Esophagus muscularis mucosa (tissue), 4 donors: ENCODE measurements around the gene FAM240A. TPM values are rescaled to one million over a fixed set of nuclear protein-coding genes. Genes with fewer than 3 reads are reported as not detected.

Experiments used
- DNase-seq: peaks from one replicate; pipeline ENCODE4 v3.0.0-alpha.2; 2017; ENCODE audit errors: extremely low spot score
- H3K27ac ChIP-seq, 4 donors: fragments of 200-600 bp; sonication (generic); replicated peaks in 1 of 4; 1 replicate in 3 of 4; 2 replicates in 1 of 4; pipeline ENCODE4 v1.5.1; 2016 to 2019; ENCODE audit warnings: mild to moderate bottlenecking in 1 of 4
- H3K27me3 ChIP-seq, 4 donors: fragments of 200-600 bp; sonication (generic); one replicate each; pipeline versions ENCODE4 v1.5.1 to v1.6.0; 2016 to 2019
- H3K36me3 ChIP-seq, 4 donors: fragments of 200-600 bp; sonication (generic); one replicate each; pipeline ENCODE4 v1.5.1; 2016 to 2019
- H3K4me1 ChIP-seq, 4 donors: fragments of 200-600 bp; sonication (generic); one replicate each; pipeline ENCODE4 v1.5.1; 2016 to 2019
- H3K4me3 ChIP-seq, 4 donors: fragments of 200-600 bp; sonication (generic); 1 replicate in 2 of 4; 2 replicates in 2 of 4; pipeline ENCODE4 v1.5.1; 2016 to 2019; ENCODE audit warnings: mild to moderate bottlenecking in 4 of 4, moderate library complexity in 1 of 4
- H3K9me3 ChIP-seq, 4 donors: fragments of 200-600 bp; sonication (generic); 1 replicate in 3 of 4; 2 replicates in 1 of 4; pipeline ENCODE4 v1.5.1; 2016 to 2019
- EP300 ChIP-seq: sonication (generic); formaldehyde crosslinking; IDR thresholded peaks from one replicate; pipeline ENCODE4 v1.6.1; 2017; ENCODE audit warnings: antibody characterized with exemption
- POLR2A ChIP-seq: fragments of 450-650 bp; IDR thresholded peaks from one replicate; pipeline ENCODE4 v1.6.1; 2017; ENCODE audit warnings: antibody characterized with exemption, moderate library complexity, mild to moderate bottlenecking, low read depth
- POLR2AphosphoS5 ChIP-seq, 2 donors: sonication (generic); formaldehyde crosslinking; IDR thresholded peaks; one replicate each; pipeline ENCODE4 v1.6.1; 2017; ENCODE audit warnings: antibody characterized with exemption in 2 of 2
- WGBS: methylation state at CpG from one replicate; pipeline ENCODE4 v1.1.5; 2018; 5-methylcytosine and 5-hydroxymethylcytosine counted together
- intact Hi-C: fragments of 100-400 bp; cut with DNase I; formaldehyde crosslinking; loops from one replicate; pipeline ENCODE4 v1.15.1; 2023
- total RNA-seq, 4 donors: library from RNA; depleted of rRNA; stranded (reverse); fragments of >200 nt; gene quantifications; one replicate each; pipeline versions ENCODE4 v1.1.0 to v1.2.1, GENCODE V29; 2016
- TF ChIP-seq, protein P1 (sequence below), 3 experiments: fragments of 200-600 bp in 2 of 3; fragments of 450-650 bp in 1 of 3; sonication (generic) in 2 of 3; IDR thresholded peaks; one replicate each; pipeline ENCODE4 v1.5.1; 2017 to 2019; ENCODE audit warnings: antibody characterized with exemption in 3 of 3, mild to moderate bottlenecking in 2 of 3, moderate library complexity in 1 of 3

Gene FAM240A
- total RNA-seq, 4 donors from 2014 or later: not detected

DNA sequence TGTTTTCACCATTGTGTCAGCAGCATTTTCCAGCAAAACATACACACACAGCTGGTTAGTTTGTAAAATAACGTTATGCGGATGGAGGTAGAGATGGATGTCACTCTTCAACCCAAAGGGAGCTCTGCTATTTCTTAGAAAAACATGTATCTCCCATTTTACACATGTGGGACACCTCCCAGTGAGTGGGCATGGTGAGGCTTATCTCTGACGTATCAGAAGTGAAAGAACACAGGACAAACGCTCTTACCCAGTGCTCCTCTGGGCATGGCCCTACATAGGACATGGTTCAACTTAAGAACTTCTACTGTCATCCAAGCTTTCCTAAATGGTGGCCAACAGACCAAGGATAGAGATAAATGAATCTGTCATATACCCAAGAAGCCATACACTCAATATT, 2.1 kb downstream of the FAM240A start:
- intact Hi-C loops: no loop called here
- no peaks in the 10 kb centered on the region for H3K9me3 ChIP-seq
- H3K27ac ChIP-seq: no peak overlapping the region
- no peaks in the 10 kb centered on the region for H3K36me3 ChIP-seq
- H3K27me3 ChIP-seq: peaks cover 0 to 27% (median 0%) of the 10 kb centered on the region in 4 donors
- H3K4me1 ChIP-seq: no peaks in the 10 kb centered on the region
- WGBS: 83% methylated on average over 4 of the region's 4 CpGs
- no peak overlapping the region for H3K4me3 ChIP-seq
- TF ChIP-seq, protein P1, sequence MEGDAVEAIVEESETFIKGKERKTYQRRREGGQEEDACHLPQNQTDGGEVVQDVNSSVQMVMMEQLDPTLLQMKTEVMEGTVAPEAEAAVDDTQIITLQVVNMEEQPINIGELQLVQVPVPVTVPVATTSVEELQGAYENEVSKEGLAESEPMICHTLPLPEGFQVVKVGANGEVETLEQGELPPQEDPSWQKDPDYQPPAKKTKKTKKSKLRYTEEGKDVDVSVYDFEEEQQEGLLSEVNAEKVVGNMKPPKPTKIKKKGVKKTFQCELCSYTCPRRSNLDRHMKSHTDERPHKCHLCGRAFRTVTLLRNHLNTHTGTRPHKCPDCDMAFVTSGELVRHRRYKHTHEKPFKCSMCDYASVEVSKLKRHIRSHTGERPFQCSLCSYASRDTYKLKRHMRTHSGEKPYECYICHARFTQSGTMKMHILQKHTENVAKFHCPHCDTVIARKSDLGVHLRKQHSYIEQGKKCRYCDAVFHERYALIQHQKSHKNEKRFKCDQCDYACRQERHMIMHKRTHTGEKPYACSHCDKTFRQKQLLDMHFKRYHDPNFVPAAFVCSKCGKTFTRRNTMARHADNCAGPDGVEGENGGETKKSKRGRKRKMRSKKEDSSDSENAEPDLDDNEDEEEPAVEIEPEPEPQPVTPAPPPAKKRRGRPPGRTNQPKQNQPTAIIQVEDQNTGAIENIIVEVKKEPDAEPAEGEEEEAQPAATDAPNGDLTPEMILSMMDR (IDR thresholded peaks at IDR 0.05): no peak
- TF ChIP-seq EP300 (no peak), POLR2AphosphoS5 (IDR thresholded peaks at IDR 0.05) (no peak)
- DNase-seq: no peak

DNA sequence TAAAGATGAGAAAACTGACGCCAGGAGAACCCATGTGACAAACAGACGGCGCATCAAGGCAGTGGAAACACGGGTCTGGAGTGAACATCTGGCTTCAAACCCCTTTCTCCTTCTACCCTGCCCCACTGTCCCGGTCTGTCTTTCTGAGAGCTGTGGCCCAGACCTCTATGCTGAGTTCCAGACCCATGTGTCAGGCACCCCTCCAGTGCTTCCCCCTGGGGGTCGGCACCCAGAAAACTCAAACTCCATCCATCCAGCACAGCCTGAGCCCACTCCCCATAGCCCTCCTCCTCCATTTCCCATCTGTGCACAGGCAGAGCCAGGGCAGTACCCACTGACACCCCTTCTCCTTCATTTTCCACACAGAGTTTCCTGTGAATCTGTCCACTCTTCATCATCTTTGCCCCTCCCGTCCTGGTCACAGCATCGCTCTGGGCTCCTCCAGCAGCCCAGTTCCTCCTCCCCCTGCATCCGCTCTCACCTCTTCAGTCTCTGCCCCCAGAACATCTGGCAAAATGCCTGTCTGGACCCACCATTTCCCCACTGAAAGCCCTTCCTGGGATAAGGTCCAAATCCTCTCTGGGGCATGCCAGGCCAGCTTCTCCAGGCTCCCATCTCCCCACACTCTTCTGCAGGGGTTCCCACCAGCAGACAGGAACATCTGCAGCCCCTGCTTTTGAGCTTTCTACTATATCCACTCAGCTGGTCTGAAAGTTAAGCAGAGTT, 2.9 kb downstream of the FAM240A start:
- 79% methylated on average over 9 of the region's 9 CpGs for WGBS
- peaks cover 0 to 27% (median 0%) of the 10 kb centered on the region in 4 donors for H3K27me3 ChIP-seq

DNA sequence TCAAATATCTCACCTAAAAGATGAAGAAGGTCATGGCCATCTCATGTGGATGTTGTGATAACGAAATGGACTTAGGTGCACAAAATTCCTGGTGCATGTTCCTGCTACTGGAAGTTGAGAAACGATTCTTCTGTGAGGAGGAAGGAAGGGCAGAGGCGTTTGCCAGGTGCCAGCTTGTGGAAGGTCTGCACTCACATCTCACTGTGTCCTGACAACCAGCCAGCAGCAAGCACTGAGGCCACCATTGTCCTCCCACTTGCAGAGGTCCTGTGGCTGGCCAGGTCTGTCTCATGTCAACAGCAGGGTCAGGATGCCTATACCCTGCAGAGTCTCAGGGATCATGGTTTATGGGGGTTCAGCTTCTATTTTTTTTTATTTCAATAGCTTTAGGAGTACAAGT, 3.7 kb downstream of the FAM240A start:
- DNase-seq: peak; percentile 78
- Histone ChIP-seq H3K27ac (no peak overlapping the region), H3K4me1 (no peaks in the 10 kb centered on the region), H3K27me3 (peaks cover 0 to 27% (median 0%) of the 10 kb centered on the region in 4 donors), H3K36me3 (no peaks in the 10 kb centered on the region), H3K4me3 (no peak overlapping the region), H3K9me3 (no peaks in the 10 kb centered on the region)
- intact Hi-C loops: no loop called here
- TF ChIP-seq EP300 (no peak), POLR2AphosphoS5 (IDR thresholded peaks at IDR 0.05) (no peak), POLR2A (no peak)
- TF ChIP-seq, protein P1 (IDR thresholded peaks at IDR 0.05): no peak
- 100% methylated on average over 1 of the region's 3 CpGs for WGBS

More for the DNA sequence above, 2.9 kb downstream of the FAM240A start:
- DNase-seq: peak; percentile 45
- H3K27ac ChIP-seq: no peak overlapping the region
- TF ChIP-seq POLR2A (no peak), POLR2AphosphoS5 (IDR thresholded peaks at IDR 0.05) (no peak), EP300 (no peak)
- TF ChIP-seq, protein P1 (IDR thresholded peaks at IDR 0.05): no peak
- intact Hi-C loops: no loop called here
- H3K4me3 ChIP-seq: no peak overlapping the region
- H3K9me3 ChIP-seq: no peaks in the 10 kb centered on the region
- H3K36me3 ChIP-seq: no peaks in the 10 kb centered on the region
- H3K4me1 ChIP-seq: no peaks in the 10 kb centered on the region

DNA sequence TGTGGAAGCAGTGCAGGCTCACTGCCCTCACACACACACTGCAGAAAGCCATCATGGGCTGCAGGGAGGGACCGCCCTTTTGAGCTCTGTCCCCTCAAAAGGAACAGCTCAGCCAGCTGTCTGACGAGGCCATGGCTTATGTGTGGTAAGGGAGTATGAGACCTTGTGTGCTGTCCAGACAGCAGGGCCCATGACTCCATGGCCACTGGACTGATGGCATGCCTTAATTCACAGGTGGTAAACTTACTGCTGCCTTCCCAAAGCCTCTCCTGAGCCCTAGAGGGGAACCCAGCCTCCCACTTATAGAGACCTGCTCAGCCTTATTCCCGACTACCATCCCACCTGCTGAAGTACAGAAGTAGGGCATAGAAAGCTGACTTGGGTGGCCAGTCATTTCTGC, 5.6 kb downstream of the FAM240A start:
- no peak for TF ChIP-seq EP300
- no peak for TF ChIP-seq POLR2AphosphoS5 (IDR thresholded peaks at IDR 0.05)
- TF ChIP-seq POLR2A: no peak
- Histone ChIP-seq H3K4me1 (no peaks in the 10 kb centered on the region), H3K27ac (no peak overlapping the region), H3K36me3 (no peaks in the 10 kb centered on the region), H3K27me3 (peaks cover 0 to 26% (median 0%) of the 10 kb centered on the region in 4 donors), H3K4me3 (no peak overlapping the region), H3K9me3 (no peaks in the 10 kb centered on the region)
- no CpG with 5 or more reads among the region's 3 CpGs for WGBS
- DNase-seq: peak; percentile 74
- intact Hi-C loops: no loop called here

DNA sequence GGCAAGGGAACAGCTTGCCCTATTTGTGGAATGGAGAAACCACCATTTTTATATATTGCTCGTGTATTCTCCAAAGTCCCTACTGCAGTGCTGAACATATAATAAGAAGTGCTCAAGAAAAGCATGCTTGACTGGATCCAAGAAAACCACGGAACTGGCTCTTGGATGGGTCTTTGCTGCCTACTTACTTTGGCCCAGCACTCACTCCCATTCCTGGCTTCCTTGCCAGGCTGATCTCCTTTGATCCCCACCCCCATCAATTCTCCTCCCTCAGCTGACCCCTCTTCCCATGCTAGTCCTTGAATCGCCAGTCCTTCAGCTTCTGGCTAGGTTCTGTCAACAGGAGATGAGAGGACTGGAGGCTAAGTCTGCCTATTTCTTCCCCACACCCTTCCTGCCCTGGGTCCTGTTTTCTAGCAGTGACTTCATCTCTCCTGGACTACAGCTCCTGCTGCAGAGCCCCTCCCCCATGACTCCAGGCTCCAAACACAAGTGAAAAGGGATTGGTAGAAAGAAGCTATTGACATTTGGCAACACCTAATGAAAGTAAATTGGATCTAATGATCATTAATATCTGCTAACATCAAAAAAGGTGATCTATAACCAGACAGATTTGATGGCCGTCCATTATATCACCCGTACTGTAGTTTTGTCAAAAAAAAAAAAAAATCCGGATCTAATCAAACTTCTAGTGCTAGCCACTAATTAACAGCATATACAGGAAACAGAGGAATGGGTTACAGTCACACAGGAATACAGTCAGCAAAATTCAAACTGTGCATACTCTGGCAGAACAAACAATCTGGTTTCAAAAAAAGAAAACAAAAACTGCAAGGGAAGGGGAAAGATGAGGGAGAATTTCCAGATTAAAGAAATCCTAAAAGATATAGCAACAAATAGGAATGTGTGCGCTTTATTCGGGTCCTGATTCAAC, 7.8 kb downstream of the FAM240A start:
- intact Hi-C loops: no loop called here
- no peak overlapping the region for H3K4me3 ChIP-seq
- 66% methylated on average over 7 of the region's 8 CpGs for WGBS
- H3K27me3 ChIP-seq: peaks cover 0 to 28% (median 0%) of the 10 kb centered on the region in 4 donors
- DNase-seq: peak; percentile 70
- TF ChIP-seq, protein P1 (IDR thresholded peaks at IDR 0.05): no peak
- no peak for TF ChIP-seq EP300
- TF ChIP-seq POLR2A: no peak
- no peak for TF ChIP-seq POLR2AphosphoS5 (IDR thresholded peaks at IDR 0.05)
- no peaks in the 10 kb centered on the region for H3K9me3 ChIP-seq
- no peaks in the 10 kb centered on the region for H3K36me3 ChIP-seq
- H3K4me1 ChIP-seq: no peaks in the 10 kb centered on the region
- H3K27ac ChIP-seq: no peak overlapping the region
